Measurements from ENCODE around the gene PPP1R9B.

PPP1R9B gene

DNA sequence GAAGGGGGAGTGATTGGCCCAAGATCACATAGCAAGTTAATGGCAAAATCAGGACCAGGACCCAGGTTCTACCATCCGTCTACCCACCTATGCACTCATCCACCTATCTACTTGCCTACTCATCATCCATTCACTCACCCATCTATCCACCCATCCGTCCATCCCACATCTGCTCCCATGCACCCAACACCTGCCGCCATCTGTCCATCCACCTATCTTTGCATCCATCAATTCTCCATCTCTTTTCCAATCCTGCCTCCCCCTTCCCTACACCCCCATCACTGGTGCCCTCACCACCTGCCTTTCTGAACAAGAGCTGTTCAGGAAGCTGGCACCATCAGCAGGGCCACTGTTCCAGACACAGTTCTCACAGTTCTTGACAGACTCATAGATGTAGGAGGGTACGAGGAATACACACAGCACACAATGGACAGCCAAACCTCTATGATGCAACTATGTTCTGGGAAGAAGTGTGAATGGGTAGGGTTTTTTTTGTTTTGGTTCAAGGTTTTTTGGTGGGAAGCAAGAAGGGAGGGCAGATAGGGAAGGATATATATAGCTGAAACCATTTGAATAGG lies 25.0 kb downstream of the PPP1R9B start:
- TF ChIP-seq SIN3A (IDR thresholded peaks at IDR 0.05; ENCODE audit: borderline replicate concordance, insufficient read depth, low read length): no peak
- no peak for TF ChIP-seq TAF1 (IDR thresholded peaks at IDR 0.05; ENCODE audit: borderline replicate concordance, insufficient read depth, low read length)
- no peak for TF ChIP-seq POLR2AphosphoS5 (IDR thresholded peaks at IDR 0.05; ENCODE audit: low read depth, low read length)
- no peak for TF ChIP-seq FOXP2 (optimal IDR thresholded peaks at IDR 0.05; ENCODE audit: borderline replicate concordance, extremely low read depth, extremely low read length, insufficient read depth)

DNA sequence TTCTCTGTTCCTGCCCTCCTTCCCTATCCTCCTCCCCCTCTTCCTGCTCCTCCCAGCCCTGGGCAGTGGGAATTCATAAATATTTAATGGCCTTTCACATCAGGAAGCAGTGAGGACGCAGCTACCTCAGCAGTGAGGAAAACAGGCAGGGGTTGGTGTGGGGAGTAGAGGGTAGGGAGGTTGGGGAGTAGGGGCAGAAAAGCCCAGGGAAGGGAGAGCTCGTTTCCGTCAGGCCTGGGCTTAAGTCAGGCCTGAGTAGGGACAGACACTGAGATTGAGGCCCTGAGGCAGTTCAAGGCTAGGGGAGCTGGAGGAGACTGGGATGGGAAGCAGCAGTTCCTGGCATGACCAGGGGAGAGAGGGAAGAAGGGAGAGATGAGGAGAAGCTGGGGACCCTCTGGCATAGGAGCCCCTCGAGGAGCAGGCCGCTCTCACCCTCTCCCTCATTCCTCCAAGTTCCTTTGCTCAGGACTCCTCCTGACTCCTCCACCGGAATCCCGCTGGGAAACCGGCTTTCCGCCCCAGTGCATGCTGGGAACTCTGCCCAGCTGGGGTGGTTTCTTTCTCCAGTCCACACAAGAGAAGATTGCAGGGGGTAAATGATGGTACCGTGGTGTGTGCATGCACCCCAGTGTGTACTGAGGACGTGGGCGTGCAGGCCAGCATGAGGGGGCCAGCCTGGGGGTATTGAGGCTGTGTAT lies 26.7 kb downstream of the PPP1R9B start:
- TF ChIP-seq FOXP2 (optimal IDR thresholded peaks at IDR 0.05; ENCODE audit: borderline replicate concordance, extremely low read depth, extremely low read length, insufficient read depth): peak; percentile 35
- peak; percentile 78; the same call in 1 of the 2 replicates for TF ChIP-seq POLR2AphosphoS5 (IDR thresholded peaks at IDR 0.05; ENCODE audit: low read depth, low read length)
- TF ChIP-seq TAF1 (IDR thresholded peaks at IDR 0.05; ENCODE audit: borderline replicate concordance, insufficient read depth, low read length): no peak
- TF ChIP-seq, protein P1, sequence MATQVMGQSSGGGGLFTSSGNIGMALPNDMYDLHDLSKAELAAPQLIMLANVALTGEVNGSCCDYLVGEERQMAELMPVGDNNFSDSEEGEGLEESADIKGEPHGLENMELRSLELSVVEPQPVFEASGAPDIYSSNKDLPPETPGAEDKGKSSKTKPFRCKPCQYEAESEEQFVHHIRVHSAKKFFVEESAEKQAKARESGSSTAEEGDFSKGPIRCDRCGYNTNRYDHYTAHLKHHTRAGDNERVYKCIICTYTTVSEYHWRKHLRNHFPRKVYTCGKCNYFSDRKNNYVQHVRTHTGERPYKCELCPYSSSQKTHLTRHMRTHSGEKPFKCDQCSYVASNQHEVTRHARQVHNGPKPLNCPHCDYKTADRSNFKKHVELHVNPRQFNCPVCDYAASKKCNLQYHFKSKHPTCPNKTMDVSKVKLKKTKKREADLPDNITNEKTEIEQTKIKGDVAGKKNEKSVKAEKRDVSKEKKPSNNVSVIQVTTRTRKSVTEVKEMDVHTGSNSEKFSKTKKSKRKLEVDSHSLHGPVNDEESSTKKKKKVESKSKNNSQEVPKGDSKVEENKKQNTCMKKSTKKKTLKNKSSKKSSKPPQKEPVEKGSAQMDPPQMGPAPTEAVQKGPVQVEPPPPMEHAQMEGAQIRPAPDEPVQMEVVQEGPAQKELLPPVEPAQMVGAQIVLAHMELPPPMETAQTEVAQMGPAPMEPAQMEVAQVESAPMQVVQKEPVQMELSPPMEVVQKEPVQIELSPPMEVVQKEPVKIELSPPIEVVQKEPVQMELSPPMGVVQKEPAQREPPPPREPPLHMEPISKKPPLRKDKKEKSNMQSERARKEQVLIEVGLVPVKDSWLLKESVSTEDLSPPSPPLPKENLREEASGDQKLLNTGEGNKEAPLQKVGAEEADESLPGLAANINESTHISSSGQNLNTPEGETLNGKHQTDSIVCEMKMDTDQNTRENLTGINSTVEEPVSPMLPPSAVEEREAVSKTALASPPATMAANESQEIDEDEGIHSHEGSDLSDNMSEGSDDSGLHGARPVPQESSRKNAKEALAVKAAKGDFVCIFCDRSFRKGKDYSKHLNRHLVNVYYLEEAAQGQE (IDR thresholded peaks at IDR 0.05; ENCODE audit: insufficient read depth in 1 of 2, low read depth in 2 of 2, low read length in 2 of 2): 0 out of 4 replicates have a peak, but pooled peaks of 1 of the 2 experiments have one; percentile 19

DNA sequence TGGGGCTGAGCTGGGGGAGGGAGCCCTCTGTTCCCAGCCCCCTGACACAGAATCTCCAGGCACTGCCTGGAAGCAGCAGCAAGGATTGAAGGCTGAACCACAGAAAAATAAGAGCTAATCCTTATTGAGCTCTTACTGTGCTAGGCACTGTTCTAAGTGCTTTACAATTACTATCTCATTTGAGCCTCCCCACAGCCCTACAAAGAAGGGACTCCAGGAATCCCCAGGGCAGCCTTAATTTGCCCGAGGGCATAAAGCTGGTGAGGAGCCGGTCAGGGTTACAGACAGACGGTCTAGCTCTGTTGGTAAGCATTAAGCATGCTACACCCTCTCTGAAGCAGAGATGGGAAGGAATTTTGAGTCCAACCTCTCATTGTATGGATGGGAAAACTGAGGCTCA lies 27.5 kb downstream of the PPP1R9B start:
- TF ChIP-seq FOXP2 (optimal IDR thresholded peaks at IDR 0.05; ENCODE audit: borderline replicate concordance, extremely low read depth, extremely low read length, insufficient read depth) (no peak), TAF1 (IDR thresholded peaks at IDR 0.05; ENCODE audit: borderline replicate concordance, insufficient read depth, low read length) (no peak), POLR2AphosphoS5 (IDR thresholded peaks at IDR 0.05; ENCODE audit: low read depth, low read length) (no peak), SIN3A (IDR thresholded peaks at IDR 0.05; ENCODE audit: borderline replicate concordance, insufficient read depth, low read length) (no peak)
- TF ChIP-seq, protein P1 (IDR thresholded peaks at IDR 0.05; ENCODE audit: insufficient read depth in 1 of 2, low read depth in 2 of 2, low read length in 2 of 2): no peak

DNA sequence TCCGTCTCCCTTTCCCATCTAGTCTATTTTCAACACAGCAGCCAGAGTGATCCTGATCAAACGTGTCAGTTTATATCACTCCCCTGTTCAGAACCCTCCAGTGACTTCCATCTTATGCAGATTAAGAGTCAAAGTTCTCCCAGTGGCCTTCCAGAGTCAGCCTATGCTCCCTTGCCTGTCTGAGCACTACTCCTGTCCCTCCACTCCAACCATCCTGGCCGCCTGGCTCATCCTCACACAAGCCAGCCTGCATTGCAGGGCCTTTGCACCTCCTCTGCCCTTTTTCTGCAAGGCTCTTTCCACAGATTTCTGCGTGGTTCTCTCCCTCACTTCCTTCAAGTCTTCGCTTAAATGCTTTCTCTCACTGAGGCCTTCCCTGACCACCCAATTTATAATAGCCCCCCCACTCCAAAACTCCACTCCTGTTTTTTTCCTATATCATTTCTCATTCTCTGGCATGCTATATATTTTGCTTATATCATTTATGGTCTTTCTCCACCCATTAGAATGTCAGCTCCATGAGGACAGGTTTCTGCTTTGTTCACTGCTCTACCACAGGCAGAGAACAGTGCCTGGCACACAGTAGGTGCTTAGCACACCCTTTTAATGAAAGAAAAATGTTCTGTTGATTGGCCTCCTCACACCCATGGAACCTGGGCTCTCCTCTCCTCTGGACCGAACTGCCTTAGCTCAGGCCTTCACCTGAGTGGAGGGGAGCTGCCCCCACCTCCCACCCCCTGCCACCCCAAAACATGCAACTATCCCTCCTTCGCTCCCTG lies 29.8 kb downstream of the PPP1R9B start:
- TF ChIP-seq SIN3A (IDR thresholded peaks at IDR 0.05; ENCODE audit: borderline replicate concordance, insufficient read depth, low read length) (no peak), POLR2AphosphoS5 (IDR thresholded peaks at IDR 0.05; ENCODE audit: low read depth, low read length) (no peak), TAF1 (IDR thresholded peaks at IDR 0.05; ENCODE audit: borderline replicate concordance, insufficient read depth, low read length) (no peak), FOXP2 (optimal IDR thresholded peaks at IDR 0.05; ENCODE audit: borderline replicate concordance, extremely low read depth, extremely low read length, insufficient read depth) (no peak)
- TF ChIP-seq, protein P1 (IDR thresholded peaks at IDR 0.05; ENCODE audit: insufficient read depth in 1 of 2, low read depth in 2 of 2, low read length in 2 of 2): no peak

DNA sequence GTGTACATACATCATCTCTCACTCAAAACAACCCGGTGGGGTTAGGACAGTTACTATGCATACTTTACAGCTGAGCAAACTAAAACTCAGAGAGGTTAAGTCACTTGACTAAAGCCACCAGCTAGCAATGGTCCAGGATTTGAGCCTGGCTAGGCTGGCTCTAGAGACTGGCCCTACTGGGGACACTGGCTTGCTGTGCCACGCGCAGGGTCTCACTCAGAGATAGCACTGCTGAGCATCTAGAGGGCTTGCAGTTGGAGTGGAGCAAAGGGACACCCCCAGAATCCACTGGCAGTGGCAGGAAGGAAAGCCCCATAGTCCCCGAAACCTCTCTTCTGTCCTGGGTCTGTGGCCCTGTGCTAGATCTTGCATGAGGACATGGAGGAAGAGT lies 31.7 kb downstream of the PPP1R9B start:
- TF ChIP-seq, protein P1 (IDR thresholded peaks at IDR 0.05; ENCODE audit: insufficient read depth in 1 of 2, low read depth in 2 of 2, low read length in 2 of 2): no peak
- TF ChIP-seq POLR2AphosphoS5 (IDR thresholded peaks at IDR 0.05; ENCODE audit: low read depth, low read length) (no peak), SIN3A (IDR thresholded peaks at IDR 0.05; ENCODE audit: borderline replicate concordance, insufficient read depth, low read length) (no peak), FOXP2 (optimal IDR thresholded peaks at IDR 0.05; ENCODE audit: borderline replicate concordance, extremely low read depth, extremely low read length, insufficient read depth) (no peak), TAF1 (IDR thresholded peaks at IDR 0.05; ENCODE audit: borderline replicate concordance, insufficient read depth, low read length) (no peak)
